Cardiac muscle cell (in vitro differentiated cells and primary cell): ENCODE results near the gene PTPRT. TPM values are rescaled to one million over a fixed set of nuclear protein-coding genes. Genes with fewer than 3 reads are reported as not detected.
"Not testable (repeated sequence)": the region's sequence is repeated elsewhere in the genome, so short reads cannot be mapped to it uniquely, and the experiment has no call there.

Experiments
- DNase-seq, 2 donors: peaks; one replicate each; pipeline versions ENCODE4 v3.0.0 to v3.0.0-alpha.2; 2010 to 2017; ENCODE audit warnings: low read depth in 1 of 2, low spot score in 1 of 2
- H3K27ac ChIP-seq: fragments of 200-600 bp; sonication (generic); 2 replicates; pipeline ENCODE4 v1.5.1; 2016
- H3K27me3 ChIP-seq: fragments of 200-600 bp; sonication (generic); 2 replicates; pipeline ENCODE4 v1.6.0; 2016; ENCODE audit warnings: control low read depth
- H3K36me3 ChIP-seq: fragments of 200-600 bp; sonication (generic); 2 replicates; pipeline ENCODE4 v1.5.1; 2016; ENCODE audit warnings: control low read depth
- H3K4me1 ChIP-seq: fragments of 200-600 bp; sonication (generic); 2 replicates; pipeline ENCODE4 v1.8.1; 2017; ENCODE audit warnings: low read depth, mild to moderate bottlenecking, mixed run types
- H3K4me3 ChIP-seq: fragments of 200-600 bp; sonication (generic); 2 replicates; pipeline ENCODE4 v1.5.1; 2016; ENCODE audit warnings: mild to moderate bottlenecking
- H3K9me3 ChIP-seq: fragments of 200-600 bp; sonication (generic); 2 replicates; pipeline ENCODE4 v1.5.1; 2017; ENCODE audit warnings: low read depth, mild to moderate bottlenecking, control low read depth
- polyA plus RNA-seq: library from polyadenylated mRNA; unstranded; fragments of >200 nt; fragmentation: Nextera tagmentation; extraction: Ambion mirVana; gene quantifications from 2 replicates; pipeline ENCODE4 v1.2.1, GENCODE V29; 2016
- total RNA-seq: library from RNA; depleted of rRNA; stranded (reverse); fragments of >200 nt; gene quantifications from 2 replicates; pipeline ENCODE4 v1.2.3, GENCODE V29; 2016
- TF ChIP-seq, protein P1 (sequence below): IDR thresholded peaks from 2 replicates; pipeline ENCODE4 v1.5.1; 2012; ENCODE audit warnings: low read depth, mild to moderate bottlenecking, low read length

Gene PTPRT
- total and polyA plus RNA-seq, 2 experiments from 2014 or later, result 0.30 to 1.4 TPM

DNA sequence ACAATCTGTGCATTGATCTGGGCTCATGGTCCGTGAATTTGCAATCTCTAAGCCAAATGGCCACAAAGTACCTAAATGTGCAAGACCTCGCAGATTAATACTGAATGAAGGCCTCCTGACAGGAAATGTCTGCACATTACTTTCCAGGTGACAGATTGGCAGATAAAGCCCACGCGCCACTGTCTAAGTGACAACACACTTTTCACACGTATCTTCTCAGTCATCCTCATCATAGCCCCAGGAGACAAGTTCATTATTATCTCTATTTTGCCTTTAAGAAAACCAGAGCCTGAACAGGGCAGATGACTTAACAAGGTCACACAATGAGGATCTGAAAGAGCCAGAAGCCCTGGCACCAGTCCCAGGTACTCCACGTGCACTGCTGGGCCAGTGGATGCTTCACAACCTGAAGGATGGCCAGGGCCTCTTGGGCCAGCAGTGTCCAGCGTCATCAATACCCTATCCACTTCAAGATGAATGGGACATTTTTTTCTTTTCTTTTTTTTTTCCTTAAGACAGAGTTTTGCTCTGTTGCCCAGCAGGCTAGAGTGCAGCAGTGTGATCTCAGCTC is 266.3 kb downstream of the PTPRT start:
- Histone ChIP-seq H3K27ac (no peak overlapping the region), H3K36me3 (no peaks in the 10 kb centered on the region), H3K27me3 (no peaks in the 10 kb centered on the region), H3K4me3 (no peak overlapping the region), H3K4me1 (no peaks in the 10 kb centered on the region), H3K9me3 (no peaks in the 10 kb centered on the region)
- DNase-seq, result no peak
- TF ChIP-seq, protein P1, sequence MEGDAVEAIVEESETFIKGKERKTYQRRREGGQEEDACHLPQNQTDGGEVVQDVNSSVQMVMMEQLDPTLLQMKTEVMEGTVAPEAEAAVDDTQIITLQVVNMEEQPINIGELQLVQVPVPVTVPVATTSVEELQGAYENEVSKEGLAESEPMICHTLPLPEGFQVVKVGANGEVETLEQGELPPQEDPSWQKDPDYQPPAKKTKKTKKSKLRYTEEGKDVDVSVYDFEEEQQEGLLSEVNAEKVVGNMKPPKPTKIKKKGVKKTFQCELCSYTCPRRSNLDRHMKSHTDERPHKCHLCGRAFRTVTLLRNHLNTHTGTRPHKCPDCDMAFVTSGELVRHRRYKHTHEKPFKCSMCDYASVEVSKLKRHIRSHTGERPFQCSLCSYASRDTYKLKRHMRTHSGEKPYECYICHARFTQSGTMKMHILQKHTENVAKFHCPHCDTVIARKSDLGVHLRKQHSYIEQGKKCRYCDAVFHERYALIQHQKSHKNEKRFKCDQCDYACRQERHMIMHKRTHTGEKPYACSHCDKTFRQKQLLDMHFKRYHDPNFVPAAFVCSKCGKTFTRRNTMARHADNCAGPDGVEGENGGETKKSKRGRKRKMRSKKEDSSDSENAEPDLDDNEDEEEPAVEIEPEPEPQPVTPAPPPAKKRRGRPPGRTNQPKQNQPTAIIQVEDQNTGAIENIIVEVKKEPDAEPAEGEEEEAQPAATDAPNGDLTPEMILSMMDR, result no peak

DNA sequence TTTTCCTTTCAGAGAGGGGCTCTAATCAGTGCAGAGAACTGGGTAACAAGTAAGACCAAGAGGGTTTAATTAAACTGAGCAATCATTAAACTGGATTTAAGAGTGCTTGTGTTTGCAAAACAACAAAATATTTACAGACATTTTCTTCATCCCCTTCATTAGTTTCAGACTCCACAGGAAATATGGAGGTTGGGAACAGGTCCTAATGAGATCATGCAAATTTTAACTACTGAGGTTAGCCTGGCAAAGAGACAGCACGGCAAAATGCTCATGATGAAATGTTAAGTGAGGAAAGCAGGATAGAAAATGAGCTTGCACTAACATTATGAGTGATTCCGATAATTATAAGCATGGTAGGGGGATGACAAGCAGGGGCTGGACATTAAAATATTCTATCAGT is 268.9 kb downstream of the PTPRT start:
- no peaks in the 10 kb centered on the region for H3K4me1 ChIP-seq
- H3K36me3 ChIP-seq, result no peaks in the 10 kb centered on the region
- TF ChIP-seq, protein P1, result no peak
- no peak for DNase-seq
- no peak overlapping the region for H3K27ac ChIP-seq
- H3K4me3 ChIP-seq, result no peak overlapping the region
- H3K27me3 ChIP-seq, result no peaks in the 10 kb centered on the region
- H3K9me3 ChIP-seq, result no peaks in the 10 kb centered on the region

DNA sequence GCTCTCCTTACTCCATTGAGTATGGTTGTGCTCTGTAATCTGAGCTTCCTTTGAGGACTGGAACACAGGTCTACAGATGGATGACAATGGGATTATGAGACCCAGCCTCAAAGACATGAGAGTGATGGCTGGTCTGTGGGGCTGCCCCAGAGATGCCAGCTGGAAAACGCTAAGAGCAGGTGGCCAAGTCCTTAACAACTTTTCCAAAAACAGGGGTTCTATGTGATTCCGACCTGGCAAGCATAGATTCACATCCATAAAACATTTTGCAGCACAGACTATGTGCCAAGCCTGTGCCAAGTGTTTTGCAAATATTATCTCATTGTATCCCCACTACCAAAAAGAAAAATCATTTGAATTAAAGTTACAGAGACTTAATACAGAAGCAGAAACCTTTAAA is 270.4 kb downstream of the PTPRT start:
- no peak for DNase-seq
- TF ChIP-seq, protein P1, result no peak
- H3K27me3 ChIP-seq, result no peaks in the 10 kb centered on the region
- H3K4me3 ChIP-seq, result no peak overlapping the region
- no peaks in the 10 kb centered on the region for H3K36me3 ChIP-seq
- H3K27ac ChIP-seq, result no peak overlapping the region
- H3K9me3 ChIP-seq, result no peaks in the 10 kb centered on the region
- H3K4me1 ChIP-seq, result no peaks in the 10 kb centered on the region

DNA sequence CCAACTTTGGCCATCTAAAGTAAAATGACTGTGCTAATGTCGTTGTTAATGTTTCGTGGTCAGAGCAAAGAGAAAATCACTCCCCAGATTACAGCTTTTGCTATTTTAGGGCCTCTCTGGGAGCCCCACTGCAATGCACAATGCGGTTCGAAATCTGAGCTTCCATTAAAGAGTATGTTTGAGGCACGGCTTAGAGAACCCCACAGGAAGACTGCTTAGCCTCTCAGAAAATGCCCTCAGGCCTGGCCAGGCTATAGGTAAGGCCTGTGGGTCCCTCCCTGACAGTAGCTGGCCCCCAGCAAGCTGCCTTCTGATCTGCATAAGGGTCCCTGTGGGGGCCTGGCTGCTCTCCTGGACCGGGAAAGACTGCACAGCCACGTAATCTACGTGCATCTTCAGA is 274.6 kb downstream of the PTPRT start:
- no peak for DNase-seq
- Histone ChIP-seq H3K9me3 (no peaks in the 10 kb centered on the region), H3K27me3 (no peaks in the 10 kb centered on the region), H3K4me3 (no peak overlapping the region), H3K27ac (no peak overlapping the region), H3K4me1 (no peaks in the 10 kb centered on the region), H3K36me3 (no peaks in the 10 kb centered on the region)
- TF ChIP-seq, protein P1, result no peak

DNA sequence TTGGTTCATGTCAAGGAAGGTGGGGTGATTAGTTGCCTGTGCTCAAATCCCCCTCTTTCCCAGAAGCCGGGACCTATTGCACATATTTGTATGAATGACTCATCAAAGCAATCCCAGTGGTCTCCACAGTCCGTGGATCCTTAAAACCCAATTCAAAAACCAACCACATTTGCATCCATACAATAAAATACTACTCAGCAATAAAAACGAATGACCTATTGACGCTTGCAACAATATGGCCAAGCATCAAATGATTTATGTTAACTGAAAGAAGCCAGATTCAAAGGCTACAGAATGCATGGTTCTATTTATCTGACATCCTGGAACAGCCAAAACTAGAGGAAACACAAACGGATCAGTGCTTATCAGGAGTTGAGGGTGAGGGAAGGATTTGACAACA is 275.4 kb downstream of the PTPRT start:
- Histone ChIP-seq H3K4me1 (no peaks in the 10 kb centered on the region), H3K36me3 (no peaks in the 10 kb centered on the region), H3K4me3 (no peak overlapping the region), H3K27ac (no peak overlapping the region), H3K27me3 (no peaks in the 10 kb centered on the region), H3K9me3 (no peaks in the 10 kb centered on the region)
- TF ChIP-seq, protein P1, result no peak
- no peak for DNase-seq

DNA sequence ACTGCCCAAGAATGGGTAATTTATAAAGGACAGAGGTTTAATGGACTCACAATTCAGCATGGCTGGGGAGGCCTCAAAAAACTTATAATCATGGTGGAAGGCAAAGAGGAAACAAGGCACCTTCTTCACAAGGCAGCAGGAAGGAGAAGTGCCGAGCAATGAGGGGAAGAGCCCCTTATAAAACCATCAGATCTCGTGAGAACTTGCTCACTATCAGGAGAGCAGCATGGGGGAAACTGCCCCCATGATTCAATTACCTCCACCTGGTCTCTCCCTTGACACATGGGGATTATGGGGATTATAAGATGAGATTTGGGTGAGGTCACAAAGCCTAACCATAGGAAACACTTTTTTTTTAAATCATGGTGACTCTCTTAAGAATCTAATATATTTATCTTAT is 278.9 kb downstream of the PTPRT start:
- H3K4me3 ChIP-seq, H3K9me3 ChIP-seq, H3K36me3 ChIP-seq, H3K27ac ChIP-seq, DNase-seq, H3K4me1 ChIP-seq, H3K27me3 ChIP-seq: not testable (repeated sequence)
